Measurements from ENCODE around the gene PRR11.
"Not testable (repeated sequence)": the region's sequence is repeated elsewhere in the genome, so short reads cannot be mapped to it uniquely, and the experiment has no call there.

Gene PRR11

GRCh38 chr17:59172436-59173004 lies 17.0 kb downstream of the PRR11 start:
- WGBS (ENCODE audit: extremely low coverage, insufficient coverage, low lambda C conversion rate): no CpG with 5 or more reads among the region's 33 CpGs
- Histone ChIP-seq H2AK5ac (ENCODE audit: low read length) (no peak overlapping the region), H3K23ac (ENCODE audit: low read length) (no peak overlapping the region), H2BK15ac (replicated peaks; ENCODE audit: low read depth) (no peak overlapping the region), H3K4me2 (ENCODE audit: low read length) (no peak overlapping the region), H3K9ac (ENCODE audit: low read length) (no peak overlapping the region), H3K4me1 (ENCODE audit: control insufficient read depth, low read depth, low read length) (no peaks in the 10 kb centered on the region), H2BK5ac (ENCODE audit: low read length) (no peak overlapping the region), H3K27me3 (ENCODE audit: insufficient read depth, low read length, poor library complexity) (no peaks in the 10 kb centered on the region), H3K4me3 (ENCODE audit: low read length) (no peak overlapping the region), H4K5ac (ENCODE audit: low read length) (no peak overlapping the region), H3K56ac (ENCODE audit: low read length) (no peak overlapping the region), H2BK120ac (ENCODE audit: low read depth, low read length) (no peak overlapping the region), H3K79me2 (ENCODE audit: control insufficient read depth, insufficient read depth, low read length) (peaks cover 3% of the 10 kb centered on the region), H3K4ac (ENCODE audit: low read depth, low read length) (no peak overlapping the region), H4K8ac (ENCODE audit: low read depth, low read length) (no peak overlapping the region), H3K79me1 (ENCODE audit: low read length) (peaks cover 4% of the 10 kb centered on the region), H3K36me3 (ENCODE audit: control insufficient read depth, insufficient read depth, low read length) (peaks cover 3% of the 10 kb centered on the region), H3K18ac (ENCODE audit: low read length) (no peak overlapping the region), H3K27ac (ENCODE audit: low read depth, low read length) (no peak overlapping the region)
- DNase-seq: no peak

GRCh38 chr17:59174671-59175070 lies 19.1 kb downstream of the PRR11 start:
- H3K18ac ChIP-seq (ENCODE audit: low read length): no peak overlapping the region
- H3K4ac ChIP-seq (ENCODE audit: low read depth, low read length): no peak overlapping the region
- WGBS (ENCODE audit: extremely low coverage, insufficient coverage, low lambda C conversion rate): no CpG with 5 or more reads among the region's 11 CpGs
- H3K36me3 ChIP-seq (ENCODE audit: control insufficient read depth, insufficient read depth, low read length): peaks cover 3% of the 10 kb centered on the region
- no peak overlapping the region for H2BK120ac ChIP-seq (ENCODE audit: low read depth, low read length)
- H3K79me1 ChIP-seq (ENCODE audit: low read length): peaks cover 2% of the 10 kb centered on the region
- no peak overlapping the region for H3K27ac ChIP-seq (ENCODE audit: low read depth, low read length)
- DNase-seq: no peak
- no peak overlapping the region for H2BK15ac ChIP-seq (replicated peaks; ENCODE audit: low read depth)
- no peaks in the 10 kb centered on the region for H3K4me1 ChIP-seq (ENCODE audit: control insufficient read depth, low read depth, low read length)
- no peak overlapping the region for H2BK5ac ChIP-seq (ENCODE audit: low read length)
- H4K5ac ChIP-seq (ENCODE audit: low read length): no peak overlapping the region
- no peaks in the 10 kb centered on the region for H3K79me2 ChIP-seq (ENCODE audit: control insufficient read depth, insufficient read depth, low read length)
- no peak overlapping the region for H3K4me2 ChIP-seq (ENCODE audit: low read length)
- no peak overlapping the region for H3K4me3 ChIP-seq (ENCODE audit: low read length)
- no peak overlapping the region for H2AK5ac ChIP-seq (ENCODE audit: low read length)
- no peaks in the 10 kb centered on the region for H3K27me3 ChIP-seq (ENCODE audit: insufficient read depth, low read length, poor library complexity)
- no peak overlapping the region for H3K56ac ChIP-seq (ENCODE audit: low read length)
- no peak overlapping the region for H3K9ac ChIP-seq (ENCODE audit: low read length)
- no peak overlapping the region for H3K23ac ChIP-seq (ENCODE audit: low read length)
- H4K8ac ChIP-seq (ENCODE audit: low read depth, low read length): no peak overlapping the region

DNA sequence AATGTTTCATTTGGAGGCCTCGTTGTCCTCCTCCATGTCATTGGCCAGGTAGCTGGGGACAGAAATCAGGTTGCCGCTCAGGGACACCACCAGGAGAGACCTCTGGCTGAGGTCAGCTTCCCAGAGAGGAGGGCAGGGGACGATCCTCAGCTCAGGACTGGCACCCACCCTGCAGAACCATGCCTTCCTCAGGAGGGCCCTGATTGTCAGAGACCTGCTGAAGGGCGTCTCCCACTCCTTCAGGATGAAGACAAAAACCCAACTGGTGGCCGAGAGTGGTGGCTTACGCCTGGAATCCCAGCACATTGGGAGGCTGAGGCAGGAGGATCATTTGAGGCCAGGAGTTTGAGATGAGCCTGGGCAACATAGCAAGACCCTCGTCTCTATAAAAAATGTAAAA lies 19.5 kb downstream of the PRR11 start:
- H3K79me1 ChIP-seq (ENCODE audit: low read length): peaks cover 2% of the 10 kb centered on the region
- no peaks in the 10 kb centered on the region for H3K4me1 ChIP-seq (ENCODE audit: control insufficient read depth, low read depth, low read length)
- H4K8ac ChIP-seq (ENCODE audit: low read depth, low read length): no peak overlapping the region
- no peak overlapping the region for H3K18ac ChIP-seq (ENCODE audit: low read length)
- no peak overlapping the region for H4K5ac ChIP-seq (ENCODE audit: low read length)
- no CpG with 5 or more reads among the region's 7 CpGs for WGBS (ENCODE audit: extremely low coverage, insufficient coverage, low lambda C conversion rate)
- no peaks in the 10 kb centered on the region for H3K27me3 ChIP-seq (ENCODE audit: insufficient read depth, low read length, poor library complexity)
- H3K27ac ChIP-seq (ENCODE audit: low read depth, low read length): no peak overlapping the region
- H3K79me2 ChIP-seq (ENCODE audit: control insufficient read depth, insufficient read depth, low read length): no peaks in the 10 kb centered on the region
- H2BK15ac ChIP-seq (replicated peaks; ENCODE audit: low read depth): no peak overlapping the region
- no peak overlapping the region for H2BK120ac ChIP-seq (ENCODE audit: low read depth, low read length)
- H3K36me3 ChIP-seq (ENCODE audit: control insufficient read depth, insufficient read depth, low read length): peaks cover 3% of the 10 kb centered on the region
- no peak overlapping the region for H3K4ac ChIP-seq (ENCODE audit: low read depth, low read length)
- no peak overlapping the region for H3K23ac ChIP-seq (ENCODE audit: low read length)
- H2AK5ac ChIP-seq (ENCODE audit: low read length): no peak overlapping the region
- DNase-seq: no peak
- no peak overlapping the region for H3K56ac ChIP-seq (ENCODE audit: low read length)
- no peak overlapping the region for H3K9ac ChIP-seq (ENCODE audit: low read length)
- H3K4me2 ChIP-seq (ENCODE audit: low read length): no peak overlapping the region
- no peak overlapping the region for H3K4me3 ChIP-seq (ENCODE audit: low read length)
- no peak overlapping the region for H2BK5ac ChIP-seq (ENCODE audit: low read length)

GRCh38 chr17:59178266-59178985 lies 22.9 kb downstream of the PRR11 start:
- no peak overlapping the region for H2BK15ac ChIP-seq (replicated peaks; ENCODE audit: low read depth)
- H2AK5ac ChIP-seq (ENCODE audit: low read length): no peak overlapping the region
- H3K79me1 ChIP-seq (ENCODE audit: low read length): peaks cover 2% of the 10 kb centered on the region
- H3K4me3 ChIP-seq (ENCODE audit: low read length): no peak overlapping the region
- H3K4me1 ChIP-seq (ENCODE audit: control insufficient read depth, low read depth, low read length): no peaks in the 10 kb centered on the region
- H3K79me2 ChIP-seq (ENCODE audit: control insufficient read depth, insufficient read depth, low read length): no peaks in the 10 kb centered on the region
- WGBS (ENCODE audit: extremely low coverage, insufficient coverage, low lambda C conversion rate): no CpG with 5 or more reads among the region's 7 CpGs
- no peak overlapping the region for H2BK5ac ChIP-seq (ENCODE audit: low read length)
- no peak overlapping the region for H3K56ac ChIP-seq (ENCODE audit: low read length)
- H3K18ac ChIP-seq (ENCODE audit: low read length): no peak overlapping the region
- no peak overlapping the region for H2BK120ac ChIP-seq (ENCODE audit: low read depth, low read length)
- H3K4me2 ChIP-seq (ENCODE audit: low read length): no peak overlapping the region
- H3K36me3 ChIP-seq (ENCODE audit: control insufficient read depth, insufficient read depth, low read length): peaks cover under 1% of the 10 kb centered on the region
- H3K9ac ChIP-seq (ENCODE audit: low read length): no peak overlapping the region
- H4K5ac ChIP-seq (ENCODE audit: low read length): no peak overlapping the region
- no peak overlapping the region for H3K23ac ChIP-seq (ENCODE audit: low read length)
- no peaks in the 10 kb centered on the region for H3K27me3 ChIP-seq (ENCODE audit: insufficient read depth, low read length, poor library complexity)
- no peak overlapping the region for H3K4ac ChIP-seq (ENCODE audit: low read depth, low read length)
- H4K8ac ChIP-seq (ENCODE audit: low read depth, low read length): no peak overlapping the region
- no peak overlapping the region for H3K27ac ChIP-seq (ENCODE audit: low read depth, low read length)
- DNase-seq: no peak

- H3K27me3 ChIP-seq (ENCODE audit: insufficient read depth, low read length, poor library complexity); H3K18ac ChIP-seq (ENCODE audit: low read length); H3K79me2 ChIP-seq (ENCODE audit: control insufficient read depth, insufficient read depth, low read length); H3K4me1 ChIP-seq (ENCODE audit: control insufficient read depth, low read depth, low read length); H3K9ac ChIP-seq (ENCODE audit: low read length); H4K8ac ChIP-seq (ENCODE audit: low read depth, low read length); H3K4ac ChIP-seq (ENCODE audit: low read depth, low read length); DNase-seq; H3K4me2 ChIP-seq (ENCODE audit: low read length); H3K56ac ChIP-seq (ENCODE audit: low read length); H2BK15ac ChIP-seq (replicated peaks; ENCODE audit: low read depth); H3K23ac ChIP-seq (ENCODE audit: low read length); H3K27ac ChIP-seq (ENCODE audit: low read depth, low read length); H4K5ac ChIP-seq (ENCODE audit: low read length); H3K79me1 ChIP-seq (ENCODE audit: low read length); H3K36me3 ChIP-seq (ENCODE audit: control insufficient read depth, insufficient read depth, low read length); H3K4me3 ChIP-seq (ENCODE audit: low read length); H2AK5ac ChIP-seq (ENCODE audit: low read length); H2BK5ac ChIP-seq (ENCODE audit: low read length); H2BK120ac ChIP-seq (ENCODE audit: low read depth, low read length): not testable (repeated sequence)
- WGBS (ENCODE audit: extremely low coverage, insufficient coverage, low lambda C conversion rate): no CpG with 5 or more reads among the region's 11 CpGs
These were observed 24.1 kb downstream of the PRR11 start for GRCh38 chr17:59179601-59180000.

- no peak overlapping the region for H3K23ac ChIP-seq (ENCODE audit: low read length)
- H4K5ac ChIP-seq (ENCODE audit: low read length): no peak overlapping the region
- no peak overlapping the region for H2BK120ac ChIP-seq (ENCODE audit: low read depth, low read length)
- no peak overlapping the region for H2BK5ac ChIP-seq (ENCODE audit: low read length)
- no peaks in the 10 kb centered on the region for H3K4me1 ChIP-seq (ENCODE audit: control insufficient read depth, low read depth, low read length)
- peaks cover 2% of the 10 kb centered on the region for H3K79me1 ChIP-seq (ENCODE audit: low read length)
- no peak overlapping the region for H3K18ac ChIP-seq (ENCODE audit: low read length)
- H3K4me3 ChIP-seq (ENCODE audit: low read length): no peak overlapping the region
- H3K27me3 ChIP-seq (ENCODE audit: insufficient read depth, low read length, poor library complexity): no peaks in the 10 kb centered on the region
- no peak for DNase-seq
- H3K79me2 ChIP-seq (ENCODE audit: control insufficient read depth, insufficient read depth, low read length): no peaks in the 10 kb centered on the region
- no peak overlapping the region for H2AK5ac ChIP-seq (ENCODE audit: low read length)
- H4K8ac ChIP-seq (ENCODE audit: low read depth, low read length): no peak overlapping the region
- no peak overlapping the region for H2BK15ac ChIP-seq (replicated peaks; ENCODE audit: low read depth)
- no peak overlapping the region for H3K4ac ChIP-seq (ENCODE audit: low read depth, low read length)
- no peak overlapping the region for H3K27ac ChIP-seq (ENCODE audit: low read depth, low read length)
- no peaks in the 10 kb centered on the region for H3K36me3 ChIP-seq (ENCODE audit: control insufficient read depth, insufficient read depth, low read length)
- no CpG with 5 or more reads among the region's 9 CpGs for WGBS (ENCODE audit: extremely low coverage, insufficient coverage, low lambda C conversion rate)
- no peak overlapping the region for H3K4me2 ChIP-seq (ENCODE audit: low read length)
- no peak overlapping the region for H3K9ac ChIP-seq (ENCODE audit: low read length)
- H3K56ac ChIP-seq (ENCODE audit: low read length): no peak overlapping the region
These were observed 25.1 kb downstream of the PRR11 start for GRCh38 chr17:59180626-59181025.

Measured in mesendoderm (in vitro differentiated cells).